Parathyroid adenoma (tissue), 2 donors: ENCODE measurements around the gene PPCDC.
"Not testable (repeated sequence)": the region's sequence is repeated elsewhere in the genome, so short reads cannot be mapped to it uniquely, and the experiment has no call there.

Experiments used
- H2AFZ ChIP-seq: fragments of 300-600 bp; sonication (generic); one replicate; pipeline ENCODE4 v1.7.0; 2017; ENCODE audit warnings: antibody characterized with exemption, mild to moderate bottlenecking
- H3K27ac ChIP-seq: fragments of 300-600 bp; sonication (generic); one replicate; pipeline ENCODE4 v1.7.0; 2017
- H3K27me3 ChIP-seq: fragments of 300-600 bp; sonication (generic); one replicate; pipeline ENCODE4 v1.7.0; 2017; ENCODE audit warnings: low read length; ENCODE audit not compliant: control insufficient read depth, insufficient read depth
- H3K36me3 ChIP-seq: fragments of 300-600 bp; sonication (generic); one replicate; pipeline ENCODE4 v1.7.0; 2017; ENCODE audit warnings: low read length; ENCODE audit not compliant: control insufficient read depth, insufficient read depth
- H3K4me1 ChIP-seq: fragments of 300-600 bp; sonication (generic); one replicate; pipeline ENCODE4 v1.7.0; 2017; ENCODE audit warnings: control low read depth
- H3K4me2 ChIP-seq: fragments of 300-600 bp; sonication (generic); one replicate; pipeline ENCODE4 v1.7.0; 2017; ENCODE audit warnings: low read length
- H3K4me3 ChIP-seq: fragments of 300-600 bp; sonication (generic); one replicate; pipeline ENCODE4 v1.7.0; 2017; ENCODE audit warnings: low read depth, low read length
- H3K79me2 ChIP-seq: fragments of 300-600 bp; sonication (generic); one replicate; pipeline ENCODE4 v1.7.0; 2017; ENCODE audit warnings: control low read depth
- H3K9ac ChIP-seq: fragments of 300-600 bp; sonication (generic); one replicate; pipeline ENCODE4 v1.7.0; 2017; ENCODE audit warnings: mild to moderate bottlenecking
- H3K9me3 ChIP-seq: fragments of 300-600 bp; sonication (generic); one replicate; pipeline ENCODE4 v1.7.0; 2017; ENCODE audit warnings: low read length; ENCODE audit not compliant: control insufficient read depth
- TF ChIP-seq, protein P1 (sequence below): fragments of 300-600 bp; sonication (generic); IDR thresholded peaks from one replicate; pipeline ENCODE4 v1.7.0; 2017; ENCODE audit warnings: antibody characterized with exemption, mild to moderate bottlenecking
- donor health status: primary hyperparathyroidism.

Gene PPCDC

DNA sequence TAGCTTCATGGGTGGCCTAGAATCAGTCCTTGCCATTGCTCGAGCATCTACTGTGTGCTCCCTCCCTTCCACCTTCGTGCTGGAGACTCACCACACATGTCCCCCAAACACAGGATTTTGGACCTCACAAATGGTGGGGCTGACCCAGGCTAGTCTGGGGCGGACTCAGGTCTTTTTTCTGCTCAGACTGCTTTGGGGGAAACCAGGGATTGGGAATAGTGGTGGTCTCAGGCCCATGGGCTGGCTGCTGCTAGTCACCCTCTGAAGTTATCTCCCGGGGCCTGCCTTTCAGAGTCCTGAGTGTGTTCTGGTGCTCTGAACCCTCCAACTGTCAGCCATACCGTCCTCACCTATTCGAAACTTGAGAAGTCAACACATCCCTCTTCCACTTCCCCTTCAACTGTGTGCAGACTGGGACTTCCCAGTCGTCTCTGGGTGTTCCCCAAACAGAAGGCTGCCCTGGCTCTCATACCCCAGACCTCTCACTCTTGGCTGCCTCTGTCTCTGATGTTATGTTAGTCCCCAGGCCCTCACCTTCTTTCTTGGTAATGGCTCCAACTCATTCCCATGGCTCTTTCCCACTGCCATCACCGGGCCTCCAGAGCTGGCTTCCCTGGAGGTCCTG is 46.0 kb downstream of the PPCDC start:
- Histone ChIP-seq H3K27ac (no peak overlapping the region), H3K9ac (no peak overlapping the region)

GRCh38 chr15:75070674-75071073 is 47.3 kb downstream of the PPCDC start:
- H3K4me1 ChIP-seq = no peaks in the 10 kb centered on the region

More for the DNA sequence above, 46.0 kb downstream of the PPCDC start:
- Histone ChIP-seq H3K4me2 (no peak overlapping the region), H2AFZ (no peak overlapping the region), H3K9me3 (no peaks in the 10 kb centered on the region), H3K4me1 (no peaks in the 10 kb centered on the region), H3K79me2 (no peaks in the 10 kb centered on the region), H3K36me3 (no peaks in the 10 kb centered on the region), H3K4me3 (no peak overlapping the region), H3K27me3 (no peaks in the 10 kb centered on the region)
- TF ChIP-seq, protein P1, sequence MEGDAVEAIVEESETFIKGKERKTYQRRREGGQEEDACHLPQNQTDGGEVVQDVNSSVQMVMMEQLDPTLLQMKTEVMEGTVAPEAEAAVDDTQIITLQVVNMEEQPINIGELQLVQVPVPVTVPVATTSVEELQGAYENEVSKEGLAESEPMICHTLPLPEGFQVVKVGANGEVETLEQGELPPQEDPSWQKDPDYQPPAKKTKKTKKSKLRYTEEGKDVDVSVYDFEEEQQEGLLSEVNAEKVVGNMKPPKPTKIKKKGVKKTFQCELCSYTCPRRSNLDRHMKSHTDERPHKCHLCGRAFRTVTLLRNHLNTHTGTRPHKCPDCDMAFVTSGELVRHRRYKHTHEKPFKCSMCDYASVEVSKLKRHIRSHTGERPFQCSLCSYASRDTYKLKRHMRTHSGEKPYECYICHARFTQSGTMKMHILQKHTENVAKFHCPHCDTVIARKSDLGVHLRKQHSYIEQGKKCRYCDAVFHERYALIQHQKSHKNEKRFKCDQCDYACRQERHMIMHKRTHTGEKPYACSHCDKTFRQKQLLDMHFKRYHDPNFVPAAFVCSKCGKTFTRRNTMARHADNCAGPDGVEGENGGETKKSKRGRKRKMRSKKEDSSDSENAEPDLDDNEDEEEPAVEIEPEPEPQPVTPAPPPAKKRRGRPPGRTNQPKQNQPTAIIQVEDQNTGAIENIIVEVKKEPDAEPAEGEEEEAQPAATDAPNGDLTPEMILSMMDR = no peak

GRCh38 chr15:75073197-75073596 is 49.8 kb downstream of the PPCDC start:
- no peak overlapping the region for H3K27ac ChIP-seq
- no peaks in the 10 kb centered on the region for H3K9me3 ChIP-seq
- no peak overlapping the region for H3K9ac ChIP-seq
- H3K4me3 ChIP-seq = no peak overlapping the region
- H3K79me2 ChIP-seq = no peaks in the 10 kb centered on the region
- no peaks in the 10 kb centered on the region for H3K27me3 ChIP-seq
- no peaks in the 10 kb centered on the region for H3K4me1 ChIP-seq
- TF ChIP-seq, protein P1 = no peak
- H3K4me2 ChIP-seq = no peak overlapping the region
- no peak overlapping the region for H2AFZ ChIP-seq
- H3K36me3 ChIP-seq = no peaks in the 10 kb centered on the region

More at GRCh38 chr15:75070674-75071073, 47.3 kb downstream of the PPCDC start:
- Histone ChIP-seq H3K9me3 (no peaks in the 10 kb centered on the region), H2AFZ (no peak overlapping the region), H3K4me2 (no peak overlapping the region), H3K4me3 (no peak overlapping the region), H3K27me3 (no peaks in the 10 kb centered on the region), H3K79me2 (no peaks in the 10 kb centered on the region), H3K9ac (no peak overlapping the region), H3K27ac (no peak overlapping the region), H3K36me3 (no peaks in the 10 kb centered on the region)
- TF ChIP-seq, protein P1 = no peak

GRCh38 chr15:75076277-75076676 is 52.9 kb downstream of the PPCDC start:
- Histone ChIP-seq H3K27me3 (no peaks in the 10 kb centered on the region), H3K4me1 (no peaks in the 10 kb centered on the region), H3K79me2 (no peaks in the 10 kb centered on the region), H3K4me3 (no peak overlapping the region), H3K9me3 (no peaks in the 10 kb centered on the region), H3K36me3 (no peaks in the 10 kb centered on the region), H2AFZ (no peak overlapping the region), H3K9ac (no peak overlapping the region), H3K4me2 (no peak overlapping the region), H3K27ac (no peak overlapping the region)
- TF ChIP-seq, protein P1 = no peak

DNA sequence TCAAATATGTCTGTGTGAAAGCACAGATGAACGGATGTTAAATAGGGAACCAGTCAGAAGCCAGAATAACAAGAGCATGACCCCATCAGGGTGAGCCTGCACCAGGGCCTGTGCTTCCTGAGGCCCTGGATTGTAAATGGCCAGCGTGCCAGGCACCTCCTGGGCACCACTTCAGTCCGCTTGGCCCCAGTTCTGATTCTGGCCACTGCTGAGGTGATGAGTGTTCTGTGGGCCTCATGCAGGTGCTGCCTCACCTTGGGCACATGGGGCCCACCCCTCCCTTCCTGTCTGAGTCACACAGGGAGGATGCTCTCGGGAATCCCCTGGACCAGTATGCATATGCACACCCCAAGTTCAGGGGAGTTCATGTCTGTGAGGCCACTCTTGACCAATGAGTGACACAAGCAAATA is 54.2 kb downstream of the PPCDC start:
- not testable (repeated sequence) for H2AFZ ChIP-seq, H3K27me3 ChIP-seq, H3K36me3 ChIP-seq, H3K4me1 ChIP-seq, H3K4me2 ChIP-seq, H3K27ac ChIP-seq, H3K79me2 ChIP-seq, H3K4me3 ChIP-seq, H3K9me3 ChIP-seq, H3K9ac ChIP-seq
